CD8-positive, alpha-beta memory T cell (primary cell): ENCODE results near the gene ABCC4. TPM values are rescaled to one million over a fixed set of nuclear protein-coding genes. Genes with fewer than 3 reads are reported as not detected.

ENCODE experiments used
- CTCF ChIA-PET: fragments of 350-600 bp; sonication (Branson Sonifier 250); formaldehyde crosslinking; loops from one replicate; lab custom pipeline; 2021; ENCODE audit warnings: antibody characterized with exemption; lab: Charles Lee
- POLR2A ChIA-PET: fragments of 350-600 bp; sonication (Branson Sonifier 250); formaldehyde crosslinking; loops from one replicate; lab custom pipeline; 2021; ENCODE audit warnings: antibody characterized with exemption; lab: Charles Lee
- DNase-seq, 5 donors: peaks; one replicate each; pipeline versions ENCODE4 v3.0.0 to v3.0.0-alpha.2; 2020 to 2022; ENCODE audit warnings: mixed read lengths in 1 of 5
- H3K27ac ChIP-seq: one replicate; pipeline ENCODE4 v1.7.0; 2013; ENCODE audit warnings: low read depth, mild to moderate bottlenecking, low read length, moderate library complexity
- H3K27me3 ChIP-seq: 2 replicates; pipeline ENCODE4 v1.7.0; 2013; ENCODE audit warnings: low read length, mild to moderate bottlenecking; ENCODE audit not compliant: insufficient read depth, poor library complexity, severe bottlenecking
- H3K36me3 ChIP-seq: 2 replicates; pipeline ENCODE4 v1.7.0; 2013; ENCODE audit warnings: mild to moderate bottlenecking, low read length, moderate library complexity; ENCODE audit not compliant: insufficient read depth
- H3K4me1 ChIP-seq: 2 replicates; pipeline ENCODE4 v1.7.0; 2013; ENCODE audit warnings: mild to moderate bottlenecking, low read length, moderate library complexity; ENCODE audit not compliant: insufficient read depth
- H3K4me3 ChIP-seq: 2 replicates; pipeline ENCODE4 v1.7.0; 2013; ENCODE audit warnings: mild to moderate bottlenecking, low read length
- H3K9me3 ChIP-seq: 2 replicates; pipeline ENCODE4 v1.7.0; 2013; ENCODE audit warnings: mild to moderate bottlenecking, low read length
- H3K27ac Mint-ChIP-seq, 8 donors: one replicate each; pipeline ENCODE4 v1.8.0; 2020 to 2021; ENCODE audit warnings: mixed read lengths in 8 of 8, mild to moderate bottlenecking in 6 of 8, inconsistent platforms in 3 of 8, moderate library complexity in 3 of 8
- H3K27me3 Mint-ChIP-seq, 2 donors: one replicate each; pipeline ENCODE4 v1.8.0; 2020 to 2021; ENCODE audit warnings: mixed read lengths in 2 of 2, mild to moderate bottlenecking in 1 of 2, moderate library complexity in 1 of 2
- H3K36me3 Mint-ChIP-seq, 3 donors: one replicate each; pipeline ENCODE4 v1.8.0; 2020 to 2021; ENCODE audit warnings: mixed read lengths in 3 of 3, inconsistent platforms in 1 of 3, mild to moderate bottlenecking in 1 of 3
- H3K4me1 Mint-ChIP-seq, 3 donors: one replicate each; pipeline ENCODE4 v1.8.0; 2020 to 2021; ENCODE audit warnings: mixed read lengths in 3 of 3, inconsistent platforms in 1 of 3, mild to moderate bottlenecking in 1 of 3
- H3K4me3 Mint-ChIP-seq, 7 donors: one replicate each; pipeline ENCODE4 v1.8.0; 2020 to 2021; ENCODE audit warnings: mixed read lengths in 7 of 7, mild to moderate bottlenecking in 6 of 7, moderate library complexity in 4 of 7, inconsistent platforms in 2 of 7
- H3K9me3 Mint-ChIP-seq, 5 donors: one replicate each; pipeline ENCODE4 v1.8.0; 2020 to 2022; ENCODE audit warnings: mixed read lengths in 5 of 5, mild to moderate bottlenecking in 3 of 5, moderate library complexity in 2 of 5, inconsistent platforms in 1 of 5
- polyA plus RNA-seq: library from polyadenylated mRNA; unstranded; fragments of 300-500 nt; fragmentation: Illumina TruSeq; gene quantifications from one replicate; pipeline ENCODE4 v1.2.3, GENCODE V29; 2021
- total RNA-seq, 2 experiments: library from RNA; stranded (reverse); gene quantifications; one replicate each; pipeline ENCODE4 v1.2.3, GENCODE V29; 2021

The ABCC4 gene
- total and polyA plus RNA-seq, 3 experiments from 2014 or later = 3.0 to 12.5 (median 11.2) TPM

- CTCF ChIA-PET = no interaction called here
- H3K4me1 ChIP-seq = no peaks in the 10 kb centered on the region
- H3K4me3 ChIP-seq = no peak overlapping the region
- no peaks in the 10 kb centered on the region for H3K36me3 ChIP-seq
- no peaks in the 10 kb centered on the region for H3K9me3 ChIP-seq
- Mint-ChIP-seq H3K27ac (no peak overlapping the region), H3K9me3 (no peaks in the 10 kb centered on the region), H3K36me3 (peaks cover 3 to 15% (median 11%) of the 10 kb centered on the region in 3 donors), H3K4me3 (no peak overlapping the region), H3K4me1 (peaks cover 5 to 13% (median 11%) of the 10 kb centered on the region in 3 donors), H3K27me3 (no peaks in the 10 kb centered on the region)
- POLR2A ChIA-PET = no interaction called here
- H3K27me3 ChIP-seq = no peaks in the 10 kb centered on the region
- H3K27ac ChIP-seq = peak overlapping the region; percentile 22
- no peak for DNase-seq
Observed at GRCh38 chr13:95228130-95228529, 73.1 kb downstream of the ABCC4 start.

- POLR2A ChIA-PET = no interaction called here
- CTCF ChIA-PET = interaction anchor here (1.0 kb wide), 2 partner anchors 35 to 177 kb away, joined by 3 read pairs; no protein-coding TSS in a partner anchor
- H3K36me3 ChIP-seq = no peaks in the 10 kb centered on the region
- H3K27me3 ChIP-seq = no peaks in the 10 kb centered on the region
- H3K27me3 Mint-ChIP-seq = no peaks in the 10 kb centered on the region
- no peak overlapping the region for H3K4me3 ChIP-seq
- peak overlapping the region in 4 of 8 donors; percentile 2 to 14 (median 9) for H3K27ac Mint-ChIP-seq
- no peaks in the 10 kb centered on the region for H3K4me1 ChIP-seq
- no peaks in the 10 kb centered on the region for H3K9me3 Mint-ChIP-seq
- H3K4me1 Mint-ChIP-seq = peaks cover 5 to 13% (median 11%) of the 10 kb centered on the region in 3 donors
- peaks cover 2 to 14% (median 7%) of the 10 kb centered on the region in 3 donors for H3K36me3 Mint-ChIP-seq
- no peak for DNase-seq
- H3K27ac ChIP-seq = no peak overlapping the region
- H3K4me3 Mint-ChIP-seq = no peak overlapping the region
- H3K9me3 ChIP-seq = no peaks in the 10 kb centered on the region
Observed at GRCh38 chr13:95226932-95227695, 74.1 kb downstream of the ABCC4 start.

- Mint-ChIP-seq H3K4me1 (peaks cover 5 to 13% (median 11%) of the 10 kb centered on the region in 3 donors), H3K27me3 (no peaks in the 10 kb centered on the region), H3K9me3 (no peaks in the 10 kb centered on the region), H3K4me3 (no peak overlapping the region), H3K27ac (peak overlapping the region in 3 of 8 donors; percentile 24 to 40 (median 28)), H3K36me3 (peaks cover 0 to 12% (median 3%) of the 10 kb centered on the region in 3 donors)
- ChIA-PET POLR2A (no interaction called here), CTCF (interaction anchor here (0.9 to 1.0 kb wide), 3 partner anchors 35 to 178 kb away, joined by 3 to 4 read pairs (median 3); no protein-coding TSS in a partner anchor)
- H3K27ac ChIP-seq = no peak overlapping the region
- no peak for DNase-seq
- H3K36me3 ChIP-seq = no peaks in the 10 kb centered on the region
- no peaks in the 10 kb centered on the region for H3K9me3 ChIP-seq
- H3K27me3 ChIP-seq = no peaks in the 10 kb centered on the region
- H3K4me3 ChIP-seq = no peak overlapping the region
- no peaks in the 10 kb centered on the region for H3K4me1 ChIP-seq
Observed at GRCh38 chr13:95226476-95226875, 74.8 kb downstream of the ABCC4 start.

- H3K27ac ChIP-seq = no peak overlapping the region
- H3K27me3 Mint-ChIP-seq = no peaks in the 10 kb centered on the region
- no peaks in the 10 kb centered on the region for H3K36me3 ChIP-seq
- CTCF ChIA-PET = interaction anchor here (0.9 to 1.0 kb wide), 2 partner anchors 34 to 37 kb away, joined by 3 to 4 read pairs; no protein-coding TSS in a partner anchor
- no peaks in the 10 kb centered on the region for H3K4me1 ChIP-seq
- no peaks in the 10 kb centered on the region for H3K9me3 Mint-ChIP-seq
- peaks cover 0 to 12% (median 3%) of the 10 kb centered on the region in 3 donors for H3K36me3 Mint-ChIP-seq
- no peaks in the 10 kb centered on the region for H3K27me3 ChIP-seq
- no peak overlapping the region for H3K4me3 Mint-ChIP-seq
- H3K4me1 Mint-ChIP-seq = peaks cover 5 to 13% (median 11%) of the 10 kb centered on the region in 3 donors
- no peaks in the 10 kb centered on the region for H3K9me3 ChIP-seq
- H3K27ac Mint-ChIP-seq = peak overlapping the region in 1 of 8 donors; percentile 28
- POLR2A ChIA-PET = no interaction called here
- DNase-seq = no peak
- H3K4me3 ChIP-seq = no peak overlapping the region
Observed at GRCh38 chr13:95226050-95226449, 75.2 kb downstream of the ABCC4 start.

GRCh38 chr13:95224064-95224463 is 77.2 kb downstream of the ABCC4 start:
- peak overlapping the region in 1 of 8 donors; percentile 44 for H3K27ac Mint-ChIP-seq
- CTCF ChIA-PET = interaction anchor here (0.8 kb wide), 1 partner anchor 35 kb away, joined by 3 read pairs; no protein-coding TSS in a partner anchor
- DNase-seq = no peak
- POLR2A ChIA-PET = no interaction called here
- H3K4me3 ChIP-seq = no peak overlapping the region
- H3K27ac ChIP-seq = no peak overlapping the region
- H3K27me3 ChIP-seq = no peaks in the 10 kb centered on the region
- H3K9me3 ChIP-seq = no peaks in the 10 kb centered on the region
- no peaks in the 10 kb centered on the region for H3K4me1 ChIP-seq
- H3K36me3 Mint-ChIP-seq = peaks cover 0 to 16% (median 10%) of the 10 kb centered on the region in 3 donors
- peaks cover 5 to 13% (median 11%) of the 10 kb centered on the region in 3 donors for H3K4me1 Mint-ChIP-seq
- H3K4me3 Mint-ChIP-seq = no peak overlapping the region
- no peaks in the 10 kb centered on the region for H3K36me3 ChIP-seq
- no peaks in the 10 kb centered on the region for H3K9me3 Mint-ChIP-seq
- H3K27me3 Mint-ChIP-seq = no peaks in the 10 kb centered on the region

- Mint-ChIP-seq H3K9me3 (no peaks in the 10 kb centered on the region), H3K36me3 (peaks cover 0 to 18% (median 12%) of the 10 kb centered on the region in 3 donors), H3K27me3 (no peaks in the 10 kb centered on the region), H3K4me1 (peaks cover 5 to 11% (median 8%) of the 10 kb centered on the region in 3 donors), H3K27ac (no peak overlapping the region), H3K4me3 (no peak overlapping the region)
- H3K27me3 ChIP-seq = no peaks in the 10 kb centered on the region
- H3K4me1 ChIP-seq = no peaks in the 10 kb centered on the region
- CTCF ChIA-PET = no interaction called here
- POLR2A ChIA-PET = no interaction called here
- no peak for DNase-seq
- H3K9me3 ChIP-seq = no peaks in the 10 kb centered on the region
- no peaks in the 10 kb centered on the region for H3K36me3 ChIP-seq
- no peak overlapping the region for H3K4me3 ChIP-seq
- H3K27ac ChIP-seq = no peak overlapping the region
Observed at GRCh38 chr13:95222733-95223018, 78.6 kb downstream of the ABCC4 start.

- H3K4me1 Mint-ChIP-seq = peaks cover under 1 to 8% (median 4%) of the 10 kb centered on the region in 3 donors
- Histone ChIP-seq H3K4me3 (no peak overlapping the region), H3K27me3 (no peaks in the 10 kb centered on the region), H3K9me3 (no peaks in the 10 kb centered on the region), H3K4me1 (no peaks in the 10 kb centered on the region), H3K36me3 (no peaks in the 10 kb centered on the region), H3K27ac (no peak overlapping the region)
- no peak for DNase-seq
- no peaks in the 10 kb centered on the region for H3K27me3 Mint-ChIP-seq
- no peak overlapping the region for H3K27ac Mint-ChIP-seq
- H3K4me3 Mint-ChIP-seq = no peak overlapping the region
- POLR2A ChIA-PET = no interaction called here
- no peaks in the 10 kb centered on the region for H3K9me3 Mint-ChIP-seq
- peaks cover 0 to 16% (median 12%) of the 10 kb centered on the region in 3 donors for H3K36me3 Mint-ChIP-seq
- CTCF ChIA-PET = no interaction called here
Observed at GRCh38 chr13:95221971-95222732, 79.1 kb downstream of the ABCC4 start.

- H3K9me3 ChIP-seq = no peaks in the 10 kb centered on the region
- Mint-ChIP-seq H3K9me3 (no peaks in the 10 kb centered on the region), H3K4me3 (no peak overlapping the region), H3K4me1 (no peaks in the 10 kb centered on the region), H3K36me3 (peaks cover 0 to 12% (median 11%) of the 10 kb centered on the region in 3 donors), H3K27me3 (no peaks in the 10 kb centered on the region), H3K27ac (no peak overlapping the region)
- no peaks in the 10 kb centered on the region for H3K4me1 ChIP-seq
- H3K27me3 ChIP-seq = no peaks in the 10 kb centered on the region
- no peaks in the 10 kb centered on the region for H3K36me3 ChIP-seq
- H3K27ac ChIP-seq = no peak overlapping the region
- no peak for DNase-seq
- no peak overlapping the region for H3K4me3 ChIP-seq
- ChIA-PET CTCF (no interaction called here), POLR2A (no interaction called here)
Observed at GRCh38 chr13:95220611-95221010, 80.6 kb downstream of the ABCC4 start.
